ENCODE measurements around the gene ATP6V1A. TPM values are rescaled to one million over a fixed set of nuclear protein-coding genes. Genes with fewer than 3 reads are reported as not detected.

ATP6V1A gene
- total RNA-seq, 1 donor from 2014 or later: 123 TPM

DNA sequence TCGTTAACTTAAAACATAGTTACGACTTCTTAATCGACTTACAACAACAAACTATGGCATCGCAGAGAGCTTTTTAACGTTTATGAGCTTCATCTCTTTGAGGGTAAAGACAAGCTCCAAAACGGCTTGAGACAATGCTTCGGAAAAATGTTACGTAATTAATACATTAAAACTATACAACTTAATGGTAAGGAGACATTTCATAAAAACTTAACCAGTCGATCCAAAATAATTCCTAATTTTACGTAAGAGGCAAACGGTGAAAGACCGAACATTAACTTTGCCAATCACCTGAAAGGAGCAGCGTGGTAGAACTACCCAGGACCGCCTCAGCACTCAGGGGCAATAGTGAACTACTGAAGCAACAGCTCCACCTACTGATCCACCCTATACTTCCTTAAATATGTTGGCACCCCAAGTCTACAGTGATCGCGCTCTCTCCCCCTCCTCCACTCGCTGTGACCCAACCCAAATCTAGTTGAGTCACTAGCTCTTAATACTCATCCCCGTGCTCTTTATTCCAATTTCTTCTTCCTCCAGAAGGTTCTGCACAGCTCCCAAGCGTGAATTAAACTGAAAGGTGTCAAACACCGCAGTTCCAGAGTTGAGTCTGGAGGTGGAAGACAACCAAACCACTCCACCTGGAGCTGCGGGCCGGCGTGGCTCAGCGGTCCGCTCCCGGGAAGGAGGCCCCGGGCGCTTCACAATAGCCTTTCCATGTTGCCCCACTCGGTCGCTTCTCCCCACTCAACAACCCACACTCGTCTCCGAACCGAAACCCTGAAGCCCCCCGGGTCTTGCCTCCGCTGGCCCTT, 1.7 kb upstream of the ATP6V1A start:
- Mint-ChIP-seq H3K9me3 (ENCODE audit: unreplicated experiment) (no peaks in the 10 kb centered on the region), H3K27me3 (ENCODE audit: low read depth, unreplicated experiment) (no peaks in the 10 kb centered on the region), H3K4me1 (ENCODE audit: low read depth, unreplicated experiment) (peaks cover 40% of the 10 kb centered on the region), H3K4me3 (ENCODE audit: unreplicated experiment) (peak overlapping the region; percentile 100), H3K27ac (ENCODE audit: unreplicated experiment) (peak overlapping the region; percentile 100), H3K36me3 (ENCODE audit: low read depth, unreplicated experiment) (peaks cover 5% of the 10 kb centered on the region)
- FAIRE-seq: no peak
- peaks cover 91% of the 10 kb centered on the region for H3K79me2 ChIP-seq (ENCODE audit: insufficient read depth, low read length)
- peak overlapping the region; percentile 100 for H3K9ac ChIP-seq (ENCODE audit: low read length)
- H3K27ac ChIP-seq (ENCODE audit: low read depth, low read length): peak overlapping the region; percentile 100
- peaks cover 40% of the 10 kb centered on the region for H4K20me1 ChIP-seq (ENCODE audit: insufficient read depth, low read length)
- peaks cover 16% of the 10 kb centered on the region for H3K4me1 ChIP-seq (ENCODE audit: insufficient read depth, low read length)
- no peaks in the 10 kb centered on the region for H3K9me3 ChIP-seq (ENCODE audit: insufficient read depth, low read depth, low read length)
- H3K4me2 ChIP-seq (ENCODE audit: low read length): peak overlapping the region; percentile 88
- peak overlapping the region; percentile 82 for H2AFZ ChIP-seq (ENCODE audit: low read depth, low read length)
- peak overlapping the region; percentile 92 for H3K4me3 ChIP-seq (ENCODE audit: insufficient read depth, low read depth, low read length)
- no peaks in the 10 kb centered on the region for H3K27me3 ChIP-seq (ENCODE audit: insufficient read depth, low read length)
- H3K36me3 ChIP-seq (ENCODE audit: insufficient read depth, low read length): no peaks in the 10 kb centered on the region
- TF ChIP-seq CTCF (IDR thresholded peaks at IDR 0.05; ENCODE audit: insufficient read depth, low read depth, low read length) (peak; percentile 65), EZH2 (IDR thresholded peaks at IDR 0.05; ENCODE audit: insufficient read depth, low read length) (no peak)
- DNase-seq (ENCODE audit: low read depth): peak; percentile 86

- H3K4me3 Mint-ChIP-seq (ENCODE audit: unreplicated experiment): peak within 1 kb of the TSS; percentile 100
Measured at GRCh38 chr3:113745756-113746547, 883 bp upstream of the ATP6V1A start, which contains the start of gene NAA50. TSS of gene NAA50 (minus strand) at chr3:113746249. CDS start at chr3:113745949, 300 bp downstream.

More at GRCh38 chr3:113745756-113746547, 883 bp upstream of the ATP6V1A start, which contains the start of gene NAA50:
- no peaks in the 10 kb centered on the region for H3K9me3 ChIP-seq (ENCODE audit: insufficient read depth, low read depth, low read length)
- TF ChIP-seq CTCF (IDR thresholded peaks at IDR 0.05; ENCODE audit: insufficient read depth, low read depth, low read length) (no peak), EZH2 (IDR thresholded peaks at IDR 0.05; ENCODE audit: insufficient read depth, low read length) (no peak)
- Mint-ChIP-seq H3K4me1 (ENCODE audit: low read depth, unreplicated experiment) (peaks cover 38% of the 10 kb centered on the region), H3K9me3 (ENCODE audit: unreplicated experiment) (no peaks in the 10 kb centered on the region), H3K27ac (ENCODE audit: unreplicated experiment) (peak within 1 kb of the TSS; percentile 100), H3K36me3 (ENCODE audit: low read depth, unreplicated experiment) (peaks cover 3% of the 10 kb centered on the region), H3K27me3 (ENCODE audit: low read depth, unreplicated experiment) (no peaks in the 10 kb centered on the region)
- peaks cover 16% of the 10 kb centered on the region for H3K4me1 ChIP-seq (ENCODE audit: insufficient read depth, low read length)
- peak within 1 kb of the TSS; percentile 100 for H3K27ac ChIP-seq (ENCODE audit: low read depth, low read length)
- H2AFZ ChIP-seq (ENCODE audit: low read depth, low read length): peak within 1 kb of the TSS; percentile 89
- peaks cover 32% of the 10 kb centered on the region for H4K20me1 ChIP-seq (ENCODE audit: insufficient read depth, low read length)
- H3K4me3 ChIP-seq (ENCODE audit: insufficient read depth, low read depth, low read length): peak within 1 kb of the TSS; percentile 92
- peak within 1 kb of the TSS; percentile 88 for H3K4me2 ChIP-seq (ENCODE audit: low read length)
- peaks cover 87% of the 10 kb centered on the region for H3K79me2 ChIP-seq (ENCODE audit: insufficient read depth, low read length)
- H3K27me3 ChIP-seq (ENCODE audit: insufficient read depth, low read length): no peaks in the 10 kb centered on the region
- H3K9ac ChIP-seq (ENCODE audit: low read length): peak within 1 kb of the TSS; percentile 100
- no peaks in the 10 kb centered on the region for H3K36me3 ChIP-seq (ENCODE audit: insufficient read depth, low read length)
- DNase-seq (ENCODE audit: low read depth) (peak; percentile 88), FAIRE-seq (no peak)

Measured in astrocyte (in vitro differentiated cells and primary cell).